NCI-H1694 treated with DMSO at 0.1 percent for 48 hours (cell line): ENCODE measurements around the gene DEFB108B.
"Not testable (repeated sequence)": the region's sequence is repeated elsewhere in the genome, so short reads cannot be mapped to it uniquely, and the experiment has no call there.

ENCODE experiments used
- DNase-seq: peaks from one replicate; lab custom pipeline; 2025; lab: John Stamatoyannopoulos, UW

DEFB108B gene

GRCh38 chr11:71832811-71833210, at the start of gene DEFB108B:
Gene DEFB108B (plus strand): TSS chr11:71833200. CDS start chr11:71833200, 0 bp downstream.
- DNase-seq = not testable (repeated sequence)

GRCh38 chr11:71786114-71786847, 46.7 kb upstream of the DEFB108B start:
- DNase-seq = not testable (repeated sequence)

- not testable (repeated sequence) for DNase-seq
Measured at GRCh38 chr11:71786848-71787097, 46.2 kb upstream of the DEFB108B start.

- peak; percentile 92 for DNase-seq
Measured at GRCh38 chr11:71787098-71787823, 45.7 kb upstream of the DEFB108B start.

- DNase-seq = not testable (repeated sequence)
Measured at GRCh38 chr11:71787824-71788454, 45.1 kb upstream of the DEFB108B start.

GRCh38 chr11:71789444-71790196, 43.4 kb upstream of the DEFB108B start:
- DNase-seq = not testable (repeated sequence)

- DNase-seq = not testable (repeated sequence)
Measured at GRCh38 chr11:71791111-71791510, 41.9 kb upstream of the DEFB108B start.

- DNase-seq = peak; percentile 2
Measured at GRCh38 chr11:71792621-71793235, 40.3 kb upstream of the DEFB108B start.

GRCh38 chr11:71794386-71795040, 38.5 kb upstream of the DEFB108B start:
- DNase-seq = not testable (repeated sequence)

GRCh38 chr11:71795236-71795635, 37.8 kb upstream of the DEFB108B start:
- not testable (repeated sequence) for DNase-seq

GRCh38 chr11:71796016-71796415, 37.0 kb upstream of the DEFB108B start:
- not testable (repeated sequence) for DNase-seq

GRCh38 chr11:71796781-71797180, 36.2 kb upstream of the DEFB108B start:
- DNase-seq = not testable (repeated sequence)

- not testable (repeated sequence) for DNase-seq
Measured at GRCh38 chr11:71799556-71800128, 33.4 kb upstream of the DEFB108B start.

GRCh38 chr11:71800335-71800953, 32.6 kb upstream of the DEFB108B start:
- peak; percentile 24 for DNase-seq

- DNase-seq = not testable (repeated sequence)
Measured at GRCh38 chr11:71801026-71801425, 32.0 kb upstream of the DEFB108B start.

- not testable (repeated sequence) for DNase-seq
Measured at GRCh38 chr11:71802874-71803273, 30.1 kb upstream of the DEFB108B start.

- not testable (repeated sequence) for DNase-seq
Measured at GRCh38 chr11:71804158-71804947, 28.6 kb upstream of the DEFB108B start.

GRCh38 chr11:71812529-71812928, 20.5 kb upstream of the DEFB108B start:
- not testable (repeated sequence) for DNase-seq
